Measurements from ENCODE around the gene STH.
"Not testable (repeated sequence)": the region's sequence is repeated elsewhere in the genome, so short reads cannot be mapped to it uniquely, and the experiment has no call there.

Gene STH

DNA sequence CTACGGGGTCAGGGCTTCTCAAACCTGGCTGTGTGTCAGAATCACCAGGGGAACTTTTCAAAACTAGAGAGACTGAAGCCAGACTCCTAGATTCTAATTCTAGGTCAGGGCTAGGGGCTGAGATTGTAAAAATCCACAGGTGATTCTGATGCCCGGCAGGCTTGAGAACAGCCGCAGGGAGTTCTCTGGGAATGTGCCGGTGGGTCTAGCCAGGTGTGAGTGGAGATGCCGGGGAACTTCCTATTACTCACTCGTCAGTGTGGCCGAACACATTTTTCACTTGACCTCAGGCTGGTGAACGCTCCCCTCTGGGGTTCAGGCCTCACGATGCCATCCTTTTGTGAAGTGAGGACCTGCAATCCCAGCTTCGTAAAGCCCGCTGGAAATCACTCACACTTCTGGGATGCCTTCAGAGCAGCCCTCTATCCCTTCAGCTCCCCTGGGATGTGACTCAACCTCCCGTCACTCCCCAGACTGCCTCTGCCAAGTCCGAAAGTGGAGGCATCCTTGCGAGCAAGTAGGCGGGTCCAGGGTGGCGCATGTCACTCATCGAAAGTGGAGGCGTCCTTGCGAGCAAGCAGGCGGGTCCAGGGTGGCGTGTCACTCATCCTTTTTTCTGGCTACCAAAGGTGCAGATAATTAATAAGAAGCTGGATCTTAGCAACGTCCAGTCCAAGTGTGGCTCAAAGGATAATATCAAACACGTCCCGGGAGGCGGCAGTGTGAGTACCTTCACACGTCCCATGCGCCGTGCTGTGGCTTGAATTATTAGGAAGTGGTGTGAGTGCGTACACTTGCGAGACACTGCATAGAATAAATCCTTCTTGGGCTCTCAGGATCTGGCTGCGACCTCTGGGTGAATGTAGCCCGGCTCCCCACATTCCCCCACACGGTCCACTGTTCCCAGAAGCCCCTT lies 10.9 kb downstream of the STH start:
- DNase-seq = no peak

DNA sequence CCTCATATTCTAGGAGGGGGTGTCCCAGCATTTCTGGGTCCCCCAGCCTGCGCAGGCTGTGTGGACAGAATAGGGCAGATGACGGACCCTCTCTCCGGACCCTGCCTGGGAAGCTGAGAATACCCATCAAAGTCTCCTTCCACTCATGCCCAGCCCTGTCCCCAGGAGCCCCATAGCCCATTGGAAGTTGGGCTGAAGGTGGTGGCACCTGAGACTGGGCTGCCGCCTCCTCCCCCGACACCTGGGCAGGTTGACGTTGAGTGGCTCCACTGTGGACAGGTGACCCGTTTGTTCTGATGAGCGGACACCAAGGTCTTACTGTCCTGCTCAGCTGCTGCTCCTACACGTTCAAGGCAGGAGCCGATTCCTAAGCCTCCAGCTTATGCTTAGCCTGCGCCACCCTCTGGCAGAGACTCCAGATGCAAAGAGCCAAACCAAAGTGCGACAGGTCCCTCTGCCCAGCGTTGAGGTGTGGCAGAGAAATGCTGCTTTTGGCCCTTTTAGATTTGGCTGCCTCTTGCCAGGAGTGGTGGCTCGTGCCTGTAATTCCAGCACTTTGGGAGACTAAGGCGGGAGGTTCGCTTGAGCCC lies 11.6 kb downstream of the STH start:
- DNase-seq = no peak

DNA sequence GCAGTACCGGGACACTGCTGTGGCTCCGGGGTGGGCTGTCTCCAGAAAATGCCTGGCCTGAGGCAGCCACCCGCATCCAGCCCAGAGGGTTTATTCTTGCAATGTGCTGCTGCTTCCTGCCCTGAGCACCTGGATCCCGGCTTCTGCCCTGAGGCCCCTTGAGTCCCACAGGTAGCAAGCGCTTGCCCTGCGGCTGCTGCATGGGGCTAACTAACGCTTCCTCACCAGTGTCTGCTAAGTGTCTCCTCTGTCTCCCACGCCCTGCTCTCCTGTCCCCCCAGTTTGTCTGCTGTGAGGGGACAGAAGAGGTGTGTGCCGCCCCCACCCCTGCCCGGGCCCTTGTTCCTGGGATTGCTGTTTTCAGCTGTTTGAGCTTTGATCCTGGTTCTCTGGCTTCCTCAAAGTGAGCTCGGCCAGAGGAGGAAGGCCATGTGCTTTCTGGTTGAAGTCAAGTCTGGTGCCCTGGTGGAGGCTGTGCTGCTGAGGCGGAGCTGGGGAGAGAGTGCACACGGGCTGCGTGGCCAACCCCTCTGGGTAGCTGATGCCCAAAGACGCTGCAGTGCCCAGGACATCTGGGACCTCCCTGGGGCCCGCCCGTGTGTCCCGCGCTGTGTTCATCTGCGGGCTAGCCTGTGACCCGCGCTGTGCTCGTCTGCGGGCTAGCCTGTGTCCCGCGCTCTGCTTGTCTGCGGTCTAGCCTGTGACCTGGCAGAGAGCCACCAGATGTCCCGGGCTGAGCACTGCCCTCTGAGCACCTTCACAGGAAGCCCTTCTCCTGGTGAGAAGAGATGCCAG lies 12.9 kb downstream of the STH start:
- DNase-seq = no peak

DNA sequence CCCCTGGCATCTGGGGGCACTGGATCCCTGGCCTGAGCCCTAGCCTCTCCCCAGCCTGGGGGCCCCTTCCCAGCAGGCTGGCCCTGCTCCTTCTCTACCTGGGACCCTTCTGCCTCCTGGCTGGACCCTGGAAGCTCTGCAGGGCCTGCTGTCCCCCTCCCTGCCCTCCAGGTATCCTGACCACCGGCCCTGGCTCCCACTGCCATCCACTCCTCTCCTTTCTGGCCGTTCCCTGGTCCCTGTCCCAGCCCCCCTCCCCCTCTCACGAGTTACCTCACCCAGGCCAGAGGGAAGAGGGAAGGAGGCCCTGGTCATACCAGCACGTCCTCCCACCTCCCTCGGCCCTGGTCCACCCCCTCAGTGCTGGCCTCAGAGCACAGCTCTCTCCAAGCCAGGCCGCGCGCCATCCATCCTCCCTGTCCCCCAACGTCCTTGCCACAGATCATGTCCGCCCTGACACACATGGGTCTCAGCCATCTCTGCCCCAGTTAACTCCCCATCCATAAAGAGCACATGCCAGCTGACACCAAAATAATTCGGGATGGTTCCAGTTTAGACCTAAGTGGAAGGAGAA lies 13.5 kb downstream of the STH start:
- DNase-seq = no peak

DNA sequence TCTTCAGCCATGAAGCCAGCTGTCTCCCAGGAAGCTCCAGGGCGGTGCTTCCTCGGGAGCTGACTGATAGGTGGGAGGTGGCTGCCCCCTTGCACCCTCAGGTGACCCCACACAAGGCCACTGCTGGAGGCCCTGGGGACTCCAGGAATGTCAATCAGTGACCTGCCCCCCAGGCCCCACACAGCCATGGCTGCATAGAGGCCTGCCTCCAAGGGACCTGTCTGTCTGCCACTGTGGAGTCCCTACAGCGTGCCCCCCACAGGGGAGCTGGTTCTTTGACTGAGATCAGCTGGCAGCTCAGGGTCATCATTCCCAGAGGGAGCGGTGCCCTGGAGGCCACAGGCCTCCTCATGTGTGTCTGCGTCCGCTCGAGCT lies 14.1 kb downstream of the STH start:
- no peak for DNase-seq

DNA sequence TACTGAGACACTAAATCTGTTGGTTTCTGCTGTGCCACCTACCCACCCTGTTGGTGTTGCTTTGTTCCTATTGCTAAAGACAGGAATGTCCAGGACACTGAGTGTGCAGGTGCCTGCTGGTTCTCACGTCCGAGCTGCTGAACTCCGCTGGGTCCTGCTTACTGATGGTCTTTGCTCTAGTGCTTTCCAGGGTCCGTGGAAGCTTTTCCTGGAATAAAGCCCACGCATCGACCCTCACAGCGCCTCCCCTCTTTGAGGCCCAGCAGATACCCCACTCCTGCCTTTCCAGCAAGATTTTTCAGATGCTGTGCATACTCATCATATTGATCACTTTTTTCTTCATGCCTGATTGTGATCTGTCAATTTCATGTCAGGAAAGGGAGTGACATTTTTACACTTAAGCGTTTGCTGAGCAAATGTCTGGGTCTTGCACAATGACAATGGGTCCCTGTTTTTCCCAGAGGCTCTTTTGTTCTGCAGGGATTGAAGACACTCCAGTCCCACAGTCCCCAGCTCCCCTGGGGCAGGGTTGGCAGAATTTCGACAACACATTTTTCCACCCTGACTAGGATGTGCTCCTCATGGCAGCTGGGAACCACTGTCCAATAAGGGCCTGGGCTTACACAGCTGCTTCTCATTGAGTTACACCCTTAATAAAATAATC lies 14.6 kb downstream of the STH start:
- no peak for DNase-seq

DNA sequence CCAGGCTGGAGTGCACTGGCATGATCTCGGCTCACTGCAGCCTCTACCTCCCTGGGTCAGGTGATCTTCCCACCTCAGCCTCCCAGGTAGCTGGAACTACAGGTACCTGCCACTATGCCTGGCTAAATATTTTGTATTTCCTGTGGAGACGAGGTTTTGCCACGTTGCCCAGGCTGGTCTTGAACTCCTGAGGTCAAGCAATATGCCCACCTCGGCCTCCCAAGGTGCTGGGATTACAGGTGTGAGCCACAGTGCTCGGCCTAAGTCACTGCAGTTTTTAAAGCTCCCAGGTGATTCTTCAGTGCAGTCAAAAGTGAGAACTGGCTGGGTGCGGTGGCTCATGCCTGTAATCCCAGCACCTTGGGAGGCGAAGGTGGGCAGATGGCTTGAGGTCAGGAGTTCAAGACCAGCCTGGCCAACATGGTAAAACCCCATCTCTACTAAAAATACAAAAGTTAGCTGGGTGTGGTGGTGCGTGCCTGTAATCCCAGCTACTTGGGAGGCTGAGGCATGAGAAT lies 20.4 kb downstream of the STH start:
- not testable (repeated sequence) for DNase-seq

DNA sequence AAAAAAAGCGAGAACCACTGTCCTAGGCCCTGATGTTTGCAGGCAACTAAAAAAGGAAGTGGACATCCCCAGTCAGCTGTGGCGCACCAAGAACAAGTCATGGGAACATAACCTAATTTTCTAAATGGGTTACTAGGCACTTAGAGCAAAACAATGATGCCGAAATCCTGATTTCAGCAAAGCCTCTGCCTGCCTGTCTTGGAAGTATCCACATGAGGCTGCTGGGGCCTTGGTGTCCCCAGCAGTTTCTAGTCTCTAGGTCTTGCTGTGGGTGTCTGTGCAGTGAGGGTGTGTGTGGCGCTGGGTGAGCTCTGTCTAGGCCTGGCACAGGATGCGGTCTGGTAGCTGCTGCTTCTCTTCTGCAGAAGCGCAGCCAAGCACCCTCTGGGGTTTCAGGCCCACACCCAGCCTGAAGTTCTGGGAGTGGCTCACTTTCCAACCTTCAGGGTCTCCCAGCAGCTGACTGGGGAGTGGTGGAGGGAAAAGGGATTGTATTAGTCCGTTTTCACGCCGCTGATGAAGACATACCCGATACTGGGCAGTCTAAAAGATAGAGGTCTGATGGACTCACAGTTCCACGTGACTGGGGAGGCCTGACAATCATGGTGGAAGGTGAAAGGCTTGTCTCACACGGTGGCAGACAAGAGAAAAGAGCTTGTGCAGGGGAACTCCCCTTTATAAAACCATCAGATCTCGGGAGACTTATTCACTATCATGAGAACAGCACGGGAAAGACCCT lies 21.1 kb downstream of the STH start:
- DNase-seq = no peak

DNA sequence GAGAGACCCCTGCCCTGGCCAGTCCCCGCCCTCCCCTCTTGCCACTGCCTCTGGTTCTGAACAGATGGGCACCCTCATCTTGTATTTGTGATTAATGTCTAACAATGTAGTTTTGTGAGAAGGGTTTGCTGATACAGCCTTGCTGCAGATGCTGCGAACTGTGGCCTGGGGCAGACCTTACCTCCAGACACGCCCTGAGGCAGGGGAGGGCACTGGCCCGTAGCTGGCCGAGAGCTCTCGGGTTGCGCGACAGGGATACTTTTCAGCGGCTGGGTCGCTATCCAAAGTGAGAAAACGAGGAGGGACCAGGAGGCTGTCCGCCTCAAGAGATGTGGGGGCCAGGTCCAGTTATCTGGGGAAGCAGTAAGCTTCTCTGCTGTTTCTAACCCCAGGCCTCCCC lies 21.9 kb downstream of the STH start:
- DNase-seq = no peak

DNA sequence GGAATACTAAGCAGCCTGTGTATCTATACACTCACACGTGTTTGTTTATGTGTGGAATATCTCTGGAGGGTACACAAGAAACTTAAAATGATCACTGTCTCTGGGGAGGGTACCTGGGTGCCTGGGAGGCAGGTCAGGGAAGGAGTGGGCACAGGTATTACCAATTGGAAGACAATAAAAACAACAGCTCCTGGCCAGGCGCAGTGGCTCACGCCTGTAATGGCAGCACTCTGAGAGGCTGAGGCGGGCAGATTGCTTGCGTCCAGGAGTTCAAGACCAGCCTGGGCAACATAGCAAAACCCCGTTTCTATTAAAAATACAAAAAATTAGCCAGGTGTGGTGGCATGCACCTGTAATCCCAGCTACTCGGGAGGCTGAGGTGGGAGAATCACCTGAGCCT lies 24.3 kb downstream of the STH start:
- DNase-seq = not testable (repeated sequence)

DNA sequence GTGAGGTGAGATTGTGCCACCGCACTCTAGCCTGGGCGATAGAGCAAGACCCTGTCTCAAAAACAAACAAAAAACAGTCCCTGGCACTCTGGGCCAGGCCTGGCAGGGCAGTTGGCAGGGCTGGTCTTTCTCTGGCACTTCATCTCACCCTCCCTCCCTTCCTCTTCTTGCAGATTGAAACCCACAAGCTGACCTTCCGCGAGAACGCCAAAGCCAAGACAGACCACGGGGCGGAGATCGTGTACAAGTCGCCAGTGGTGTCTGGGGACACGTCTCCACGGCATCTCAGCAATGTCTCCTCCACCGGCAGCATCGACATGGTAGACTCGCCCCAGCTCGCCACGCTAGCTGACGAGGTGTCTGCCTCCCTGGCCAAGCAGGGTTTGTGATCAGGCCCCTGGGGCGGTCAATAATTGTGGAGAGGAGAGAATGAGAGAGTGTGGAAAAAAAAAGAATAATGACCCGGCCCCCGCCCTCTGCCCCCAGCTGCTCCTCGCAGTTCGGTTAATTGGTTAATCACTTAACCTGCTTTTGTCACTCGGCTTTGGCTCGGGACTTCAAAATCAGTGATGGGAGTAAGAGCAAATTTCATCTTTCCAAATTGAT lies 24.8 kb downstream of the STH start:
- DNase-seq = no peak

DNA sequence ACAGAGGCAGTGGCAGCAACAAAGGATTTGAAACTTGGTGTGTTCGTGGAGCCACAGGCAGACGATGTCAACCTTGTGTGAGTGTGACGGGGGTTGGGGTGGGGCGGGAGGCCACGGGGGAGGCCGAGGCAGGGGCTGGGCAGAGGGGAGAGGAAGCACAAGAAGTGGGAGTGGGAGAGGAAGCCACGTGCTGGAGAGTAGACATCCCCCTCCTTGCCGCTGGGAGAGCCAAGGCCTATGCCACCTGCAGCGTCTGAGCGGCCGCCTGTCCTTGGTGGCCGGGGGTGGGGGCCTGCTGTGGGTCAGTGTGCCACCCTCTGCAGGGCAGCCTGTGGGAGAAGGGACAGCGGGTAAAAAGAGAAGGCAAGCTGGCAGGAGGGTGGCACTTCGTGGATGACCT lies 25.5 kb downstream of the STH start:
- no peak for DNase-seq

DNA sequence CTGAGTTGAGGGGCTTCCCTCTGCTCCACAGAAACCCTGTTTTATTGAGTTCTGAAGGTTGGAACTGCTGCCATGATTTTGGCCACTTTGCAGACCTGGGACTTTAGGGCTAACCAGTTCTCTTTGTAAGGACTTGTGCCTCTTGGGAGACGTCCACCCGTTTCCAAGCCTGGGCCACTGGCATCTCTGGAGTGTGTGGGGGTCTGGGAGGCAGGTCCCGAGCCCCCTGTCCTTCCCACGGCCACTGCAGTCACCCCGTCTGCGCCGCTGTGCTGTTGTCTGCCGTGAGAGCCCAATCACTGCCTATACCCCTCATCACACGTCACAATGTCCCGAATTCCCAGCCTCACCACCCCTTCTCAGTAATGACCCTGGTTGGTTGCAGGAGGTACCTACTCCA lies 26.0 kb downstream of the STH start:
- DNase-seq = no peak

DNA sequence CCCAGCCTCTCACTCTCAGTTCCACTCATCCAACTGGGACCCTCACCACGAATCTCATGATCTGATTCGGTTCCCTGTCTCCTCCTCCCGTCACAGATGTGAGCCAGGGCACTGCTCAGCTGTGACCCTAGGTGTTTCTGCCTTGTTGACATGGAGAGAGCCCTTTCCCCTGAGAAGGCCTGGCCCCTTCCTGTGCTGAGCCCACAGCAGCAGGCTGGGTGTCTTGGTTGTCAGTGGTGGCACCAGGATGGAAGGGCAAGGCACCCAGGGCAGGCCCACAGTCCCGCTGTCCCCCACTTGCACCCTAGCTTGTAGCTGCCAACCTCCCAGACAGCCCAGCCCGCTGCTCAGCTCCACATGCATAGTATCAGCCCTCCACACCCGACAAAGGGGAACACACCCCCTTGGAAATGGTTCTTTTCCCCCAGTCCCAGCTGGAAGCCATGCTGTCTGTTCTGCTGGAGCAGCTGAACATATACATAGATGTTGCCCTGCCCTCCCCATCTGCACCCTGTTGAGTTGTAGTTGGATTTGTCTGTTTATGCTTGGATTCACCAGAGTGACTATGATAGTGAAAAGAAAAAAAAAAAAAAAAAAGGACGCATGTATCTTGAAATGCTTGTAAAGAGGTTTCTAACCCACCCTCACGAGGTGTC lies 26.6 kb downstream of the STH start:
- DNase-seq = no peak

DNA sequence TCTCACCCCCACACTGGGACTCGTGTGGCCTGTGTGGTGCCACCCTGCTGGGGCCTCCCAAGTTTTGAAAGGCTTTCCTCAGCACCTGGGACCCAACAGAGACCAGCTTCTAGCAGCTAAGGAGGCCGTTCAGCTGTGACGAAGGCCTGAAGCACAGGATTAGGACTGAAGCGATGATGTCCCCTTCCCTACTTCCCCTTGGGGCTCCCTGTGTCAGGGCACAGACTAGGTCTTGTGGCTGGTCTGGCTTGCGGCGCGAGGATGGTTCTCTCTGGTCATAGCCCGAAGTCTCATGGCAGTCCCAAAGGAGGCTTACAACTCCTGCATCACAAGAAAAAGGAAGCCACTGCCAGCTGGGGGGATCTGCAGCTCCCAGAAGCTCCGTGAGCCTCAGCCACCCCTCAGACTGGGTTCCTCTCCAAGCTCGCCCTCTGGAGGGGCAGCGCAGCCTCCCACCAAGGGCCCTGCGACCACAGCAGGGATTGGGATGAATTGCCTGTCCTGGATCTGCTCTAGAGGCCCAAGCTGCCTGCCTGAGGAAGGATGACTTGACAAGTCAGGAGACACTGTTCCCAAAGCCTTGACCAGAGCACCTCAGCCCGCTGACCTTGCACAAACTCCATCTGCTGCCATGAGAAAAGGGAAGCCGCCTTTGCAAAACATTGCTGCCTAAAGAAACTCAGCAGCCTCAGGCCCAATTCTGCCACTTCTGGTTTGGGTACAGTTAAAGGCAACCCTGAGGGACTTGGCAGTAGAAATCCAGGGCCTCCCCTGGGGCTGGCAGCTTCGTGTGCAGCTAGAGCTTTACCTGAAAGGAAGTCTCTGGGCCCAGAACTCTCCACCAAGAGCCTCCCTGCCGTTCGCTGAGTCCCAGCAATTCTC lies 27.4 kb downstream of the STH start:
- DNase-seq = no peak

DNA sequence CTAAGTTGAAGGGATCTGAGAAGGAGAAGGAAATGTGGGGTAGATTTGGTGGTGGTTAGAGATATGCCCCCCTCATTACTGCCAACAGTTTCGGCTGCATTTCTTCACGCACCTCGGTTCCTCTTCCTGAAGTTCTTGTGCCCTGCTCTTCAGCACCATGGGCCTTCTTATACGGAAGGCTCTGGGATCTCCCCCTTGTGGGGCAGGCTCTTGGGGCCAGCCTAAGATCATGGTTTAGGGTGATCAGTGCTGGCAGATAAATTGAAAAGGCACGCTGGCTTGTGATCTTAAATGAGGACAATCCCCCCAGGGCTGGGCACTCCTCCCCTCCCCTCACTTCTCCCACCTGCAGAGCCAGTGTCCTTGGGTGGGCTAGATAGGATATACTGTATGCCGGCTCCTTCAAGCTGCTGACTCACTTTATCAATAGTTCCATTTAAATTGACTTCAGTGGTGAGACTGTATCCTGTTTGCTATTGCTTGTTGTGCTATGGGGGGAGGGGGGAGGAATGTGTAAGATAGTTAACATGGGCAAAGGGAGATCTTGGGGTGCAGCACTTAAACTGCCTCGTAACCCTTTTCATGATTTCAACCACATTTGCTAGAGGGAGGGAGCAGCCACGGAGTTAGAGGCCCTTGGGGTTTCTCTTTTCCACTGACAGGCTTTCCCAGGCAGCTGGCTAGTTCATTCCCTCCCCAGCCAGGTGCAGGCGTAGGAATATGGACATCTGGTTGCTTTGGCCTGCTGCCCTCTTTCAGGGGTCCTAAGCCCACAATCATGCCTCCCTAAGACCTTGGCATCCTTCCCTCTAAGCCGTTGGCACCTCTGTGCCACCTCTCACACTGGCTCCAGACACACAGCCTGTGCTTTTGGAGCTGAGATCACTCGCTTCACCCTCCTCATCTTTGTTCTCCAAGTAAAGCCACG lies 28.3 kb downstream of the STH start:
- DNase-seq = no peak

DNA sequence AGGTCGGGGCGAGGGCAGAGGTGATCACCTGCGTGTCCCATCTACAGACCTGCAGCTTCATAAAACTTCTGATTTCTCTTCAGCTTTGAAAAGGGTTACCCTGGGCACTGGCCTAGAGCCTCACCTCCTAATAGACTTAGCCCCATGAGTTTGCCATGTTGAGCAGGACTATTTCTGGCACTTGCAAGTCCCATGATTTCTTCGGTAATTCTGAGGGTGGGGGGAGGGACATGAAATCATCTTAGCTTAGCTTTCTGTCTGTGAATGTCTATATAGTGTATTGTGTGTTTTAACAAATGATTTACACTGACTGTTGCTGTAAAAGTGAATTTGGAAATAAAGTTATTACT lies 28.9 kb downstream of the STH start:
- no peak for DNase-seq

DNA sequence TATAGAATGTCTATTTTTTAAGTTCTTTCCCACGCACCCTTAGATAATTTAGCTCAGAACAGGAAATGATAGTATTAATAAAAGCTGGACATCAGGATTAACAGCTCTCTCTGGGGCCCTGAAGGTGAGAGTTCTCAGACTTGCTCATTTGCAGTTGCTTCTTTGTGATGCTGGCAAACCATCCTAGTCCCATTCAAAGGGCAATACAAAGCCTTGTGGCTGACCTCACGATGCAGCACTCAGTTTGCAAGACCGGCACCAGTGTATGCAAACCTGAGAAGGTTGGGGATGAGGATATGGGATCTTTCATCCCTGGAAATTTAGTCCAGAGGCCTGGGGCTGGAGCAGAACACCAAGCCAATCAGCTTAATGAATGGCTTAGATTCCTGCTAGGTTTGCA lies 29.3 kb downstream of the STH start:
- no peak for DNase-seq

All from NCI-H1436 (cell line).